Smooth muscle cell of bladder (primary cell): Measurements from ENCODE around the gene TEX9. TPM values are rescaled to one million over a fixed set of nuclear protein-coding genes. Genes with fewer than 3 reads are reported as not detected.

Experiments
- total RNA-seq: library from RNA; depleted of rRNA; stranded (reverse); fragments of >200 nt; gene quantifications from 2 replicates; pipeline ENCODE4 v1.2.3, GENCODE V29; 2014

The TEX9 gene
- total RNA-seq, result 3.1 and 3.8 TPM in 2 replicates

DNA sequence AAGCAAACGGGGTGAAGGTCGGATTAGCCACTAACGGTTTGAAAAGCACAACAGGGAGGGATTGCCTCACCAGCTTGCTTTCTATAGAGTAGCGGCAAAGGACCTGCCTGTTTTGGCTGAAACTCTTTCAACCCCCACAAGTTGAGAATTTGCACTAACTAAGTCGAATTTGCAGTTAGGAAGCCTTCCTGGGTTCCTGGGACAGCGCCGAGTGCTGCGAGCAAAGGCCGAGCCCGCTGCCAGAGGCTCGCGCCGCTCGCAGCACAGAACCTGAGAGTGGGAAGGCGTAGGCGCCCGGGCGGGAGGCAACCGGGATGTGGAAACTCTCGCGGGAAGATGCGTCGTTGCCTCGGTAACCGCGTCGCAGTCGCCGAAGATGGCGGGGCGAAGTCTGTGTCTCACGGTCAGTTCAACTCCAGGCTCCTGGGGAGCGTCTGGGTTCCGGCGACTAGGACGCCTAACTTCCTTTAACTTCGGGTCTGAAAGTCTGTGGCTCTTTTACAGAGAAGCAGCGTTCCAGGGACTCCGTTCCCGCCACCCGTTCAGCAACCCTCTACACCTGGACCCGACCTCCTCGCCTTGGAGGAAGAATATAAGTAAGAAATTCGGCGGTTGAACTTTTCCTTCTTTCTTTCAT, at the start of gene TEX9:
Gene TEX9 (plus strand): TSS at position 352 of the 637 bp plus-strand sequence. CDS start 25 bp downstream, at position 377.

GRCh38 chr15:56464893-56465520, 99.8 kb downstream of the TEX9 start, which contains the start of gene MNS1:
MNS1 (minus strand) TSS chr15:56465137; CDS start chr15:56464972, 165 bp downstream.

Other genes starting within 250 kb of the TEX9 start
- gene RFX7, start 121.5 kb upstream of the TEX9 start, total RNA-seq, result 3.0 and 3.1 TPM in 2 replicates
- 0.65 and 1.1 TPM in 2 replicates for gene MNS1, start 99.7 kb downstream of the TEX9 start, total RNA-seq